DOHH2 (cell line): ENCODE data around the gene TMTC1.
"Not testable (repeated sequence)": the region's sequence is repeated elsewhere in the genome, so short reads cannot be mapped to it uniquely, and the experiment has no call there.

Source experiments
- H3F3A ChIP-seq: fragments of 200-600 bp; sonication (generic), shearing (Covaris generic); 2 replicates; pipeline ENCODE4 v1.6.0; 2016; ENCODE audit warnings: antibody characterized with exemption, mild to moderate bottlenecking; ENCODE audit not compliant: control insufficient read depth, insufficient read depth
- H3K27ac ChIP-seq: fragments of 200-600 bp; sonication (generic); 2 replicates; pipeline ENCODE4 v1.5.1; 2014; ENCODE audit warnings: low read depth, mild to moderate bottlenecking, low read length, moderate library complexity
- H3K27me3 ChIP-seq: fragments of 200-600 bp; sonication (generic); 2 replicates; pipeline ENCODE4 v1.6.1; 2014; ENCODE audit warnings: mild to moderate bottlenecking, low read length, mixed read lengths; ENCODE audit not compliant: control insufficient read depth
- H3K36me3 ChIP-seq: fragments of 200-600 bp; sonication (generic); 2 replicates; pipeline ENCODE4 v1.6.1; 2014; ENCODE audit warnings: mild to moderate bottlenecking, low read length, moderate library complexity, mixed read lengths; ENCODE audit not compliant: control insufficient read depth
- H3K4me1 ChIP-seq: fragments of 200-600 bp; sonication (generic); 2 replicates; pipeline ENCODE4 v1.6.1; 2014; ENCODE audit warnings: mild to moderate bottlenecking, low read length, mixed read lengths; ENCODE audit not compliant: control insufficient read depth
- H3K4me2 ChIP-seq: fragments of 200-600 bp; sonication (generic); 2 replicates; pipeline ENCODE4 v1.6.0; 2014; ENCODE audit warnings: mild to moderate bottlenecking, low read length, moderate library complexity
- H3K4me3 ChIP-seq: fragments of 200-600 bp; sonication (generic); 2 replicates; pipeline ENCODE4 v1.5.1; 2014; ENCODE audit warnings: mild to moderate bottlenecking, low read length, mixed read lengths
- H3K79me2 ChIP-seq: fragments of 200-600 bp; sonication (generic); 2 replicates; pipeline ENCODE4 v1.6.1; 2014; ENCODE audit warnings: mild to moderate bottlenecking, low read length, mixed read lengths; ENCODE audit not compliant: control insufficient read depth
- H3K9me2 ChIP-seq: fragments of 200-600 bp; sonication (generic); replicated peaks from 2 replicates; pipeline ENCODE4 v1.6.1; 2014; ENCODE audit warnings: mild to moderate bottlenecking, low read length, mixed read lengths; ENCODE audit not compliant: control insufficient read depth
- H3K9me3 ChIP-seq: fragments of 200-600 bp; sonication (generic); 2 replicates; pipeline ENCODE4 v1.6.1; 2014; ENCODE audit warnings: antibody characterized with exemption, low read length, mixed read lengths; ENCODE audit not compliant: control insufficient read depth, insufficient read depth
- H4K20me1 ChIP-seq: fragments of 200-600 bp; sonication (generic); 2 replicates; pipeline ENCODE4 v1.6.0; 2014; ENCODE audit warnings: low read depth, mild to moderate bottlenecking, antibody characterized with exemption, low read length, moderate library complexity; ENCODE audit not compliant: control insufficient read depth, insufficient read depth
- CTCF ChIP-seq: fragments of 200-600 bp; sonication (generic); IDR thresholded peaks from one replicate; pipeline ENCODE4 v1.5.1; 2014; ENCODE audit warnings: antibody characterized with exemption, mild to moderate bottlenecking, low read depth, low read length; ENCODE audit not compliant: poor library complexity, severe bottlenecking
- EZH2phosphoT487 ChIP-seq: fragments of 200-600 bp; sonication (generic); IDR thresholded peaks from 2 replicates; pipeline ENCODE4 v1.6.1; 2017; ENCODE audit warnings: borderline replicate concordance, mild to moderate bottlenecking, antibody characterized with exemption, low read length, moderate library complexity, mixed read lengths

The TMTC1 gene

GRCh38 chr12:29640589-29641345, 143.0 kb downstream of the TMTC1 start:
- Histone ChIP-seq H3K27ac (no peak overlapping the region), H3K9me3 (no peaks in the 10 kb centered on the region), H3K4me1 (no peaks in the 10 kb centered on the region), H3K27me3 (no peaks in the 10 kb centered on the region), H3K4me2 (no peak overlapping the region), H3K79me2 (no peaks in the 10 kb centered on the region), H4K20me1 (no peaks in the 10 kb centered on the region), H3K9me2 (no peaks in the 10 kb centered on the region), H3K4me3 (no peak overlapping the region), H3K36me3 (no peaks in the 10 kb centered on the region), H3F3A (no peaks in the 10 kb centered on the region)
- no peak for TF ChIP-seq EZH2phosphoT487

GRCh38 chr12:29639893-29640495, 143.7 kb downstream of the TMTC1 start:
- no peaks in the 10 kb centered on the region for H3K9me2 ChIP-seq
- no peaks in the 10 kb centered on the region for H3K79me2 ChIP-seq
- no peaks in the 10 kb centered on the region for H3K27me3 ChIP-seq
- no peaks in the 10 kb centered on the region for H3K4me1 ChIP-seq
- no peaks in the 10 kb centered on the region for H4K20me1 ChIP-seq
- H3K27ac ChIP-seq = no peak overlapping the region
- TF ChIP-seq CTCF = no peak
- TF ChIP-seq EZH2phosphoT487 = no peak
- H3K4me3 ChIP-seq = no peak overlapping the region
- H3K4me2 ChIP-seq = no peak overlapping the region
- no peaks in the 10 kb centered on the region for H3K9me3 ChIP-seq
- H3F3A ChIP-seq = no peaks in the 10 kb centered on the region
- H3K36me3 ChIP-seq = no peaks in the 10 kb centered on the region

GRCh38 chr12:29638528-29638927, 145.2 kb downstream of the TMTC1 start:
- no peaks in the 10 kb centered on the region for H3K27me3 ChIP-seq
- H3F3A ChIP-seq = no peaks in the 10 kb centered on the region
- no peaks in the 10 kb centered on the region for H4K20me1 ChIP-seq
- no peak overlapping the region for H3K4me3 ChIP-seq
- no peaks in the 10 kb centered on the region for H3K9me3 ChIP-seq
- H3K79me2 ChIP-seq = no peaks in the 10 kb centered on the region
- H3K9me2 ChIP-seq = no peaks in the 10 kb centered on the region
- TF ChIP-seq CTCF = no peak
- no peak for TF ChIP-seq EZH2phosphoT487
- no peaks in the 10 kb centered on the region for H3K4me1 ChIP-seq
- no peak overlapping the region for H3K4me2 ChIP-seq
- no peak overlapping the region for H3K27ac ChIP-seq
- no peaks in the 10 kb centered on the region for H3K36me3 ChIP-seq

GRCh38 chr12:29634057-29634456, 149.7 kb downstream of the TMTC1 start:
- no peaks in the 10 kb centered on the region for H3K36me3 ChIP-seq
- H3K4me2 ChIP-seq = no peak overlapping the region
- no peaks in the 10 kb centered on the region for H3K9me2 ChIP-seq
- H3K4me1 ChIP-seq = no peaks in the 10 kb centered on the region
- TF ChIP-seq EZH2phosphoT487 (no peak), CTCF (no peak)
- no peaks in the 10 kb centered on the region for H4K20me1 ChIP-seq
- H3F3A ChIP-seq = no peaks in the 10 kb centered on the region
- H3K27ac ChIP-seq = no peak overlapping the region
- no peaks in the 10 kb centered on the region for H3K27me3 ChIP-seq
- H3K4me3 ChIP-seq = no peak overlapping the region
- H3K9me3 ChIP-seq = no peaks in the 10 kb centered on the region
- H3K79me2 ChIP-seq = no peaks in the 10 kb centered on the region

GRCh38 chr12:29630164-29630563, 153.6 kb downstream of the TMTC1 start:
- not testable (repeated sequence) for H3K9me2 ChIP-seq, H3K36me3 ChIP-seq, H3K9me3 ChIP-seq, H4K20me1 ChIP-seq, H3K4me1 ChIP-seq, H3K4me3 ChIP-seq, H3K27ac ChIP-seq, H3K27me3 ChIP-seq, H3F3A ChIP-seq, H3K4me2 ChIP-seq, H3K79me2 ChIP-seq
